Testis (tissue), 2 donors: ENCODE data around the gene PDCD11.

Experiments used
- CTCF ChIP-seq, 3 experiments: fragments of 450-650 bp in 2 of 3; fragments of 200-600 bp in 1 of 3; sonication (generic) in 1 of 3; IDR thresholded peaks; one replicate each; pipeline ENCODE4 v1.5.1; 2016 to 2019; ENCODE audit warnings: antibody characterized with exemption in 3 of 3, mild to moderate bottlenecking in 2 of 3, moderate library complexity in 1 of 3
- POLR2A ChIP-seq: fragments of 450-650 bp; IDR thresholded peaks from one replicate; pipeline ENCODE4 v1.6.1; 2017; ENCODE audit warnings: antibody characterized with exemption, mild to moderate bottlenecking, moderate library complexity

- TF ChIP-seq CTCF (IDR thresholded peaks at IDR 0.05) = no peak
- TF ChIP-seq POLR2A = no peak
Measured at GRCh38 chr10:103467406-103467805, 71.0 kb downstream of the PDCD11 start.
